HT1080 (cell line): ENCODE data around the gene IFT122. TPM values are rescaled to one million over a fixed set of nuclear protein-coding genes. Genes with fewer than 3 reads are reported as not detected.
"Not testable (repeated sequence)": the region's sequence is repeated elsewhere in the genome, so short reads cannot be mapped to it uniquely, and the experiment has no call there.

Experiments used
- DNase-seq: peaks from one replicate; pipeline ENCODE4 v3.0.0-alpha.2; 2015; ENCODE audit warnings: low read depth
- polyA plus RNA-seq, 2 experiments: library from polyadenylated mRNA; depleted of rRNA; stranded (reverse); fragments of >200 nt; gene quantifications; 2 replicates each; pipeline ENCODE4 v1.2.3, GENCODE V29; 2015
- total RNA-seq: library from RNA; depleted of rRNA; stranded (reverse); fragments of >200 nt; shearing (Covaris generic); gene quantifications from 2 replicates; pipeline ENCODE4 v1.2.3, GENCODE V29; 2014; rRNA removed

Gene IFT122
- 12.2 and 14.6 TPM in 2 replicates for total RNA-seq
- 8.6 and 10.1 TPM in 2 replicates for polyA plus RNA-seq (2015; cell fraction: cytosol; rRNA removed)
- polyA plus RNA-seq (2015; cell fraction: nucleus; rRNA removed), result 32.8 and 38.8 TPM in 2 replicates

DNA sequence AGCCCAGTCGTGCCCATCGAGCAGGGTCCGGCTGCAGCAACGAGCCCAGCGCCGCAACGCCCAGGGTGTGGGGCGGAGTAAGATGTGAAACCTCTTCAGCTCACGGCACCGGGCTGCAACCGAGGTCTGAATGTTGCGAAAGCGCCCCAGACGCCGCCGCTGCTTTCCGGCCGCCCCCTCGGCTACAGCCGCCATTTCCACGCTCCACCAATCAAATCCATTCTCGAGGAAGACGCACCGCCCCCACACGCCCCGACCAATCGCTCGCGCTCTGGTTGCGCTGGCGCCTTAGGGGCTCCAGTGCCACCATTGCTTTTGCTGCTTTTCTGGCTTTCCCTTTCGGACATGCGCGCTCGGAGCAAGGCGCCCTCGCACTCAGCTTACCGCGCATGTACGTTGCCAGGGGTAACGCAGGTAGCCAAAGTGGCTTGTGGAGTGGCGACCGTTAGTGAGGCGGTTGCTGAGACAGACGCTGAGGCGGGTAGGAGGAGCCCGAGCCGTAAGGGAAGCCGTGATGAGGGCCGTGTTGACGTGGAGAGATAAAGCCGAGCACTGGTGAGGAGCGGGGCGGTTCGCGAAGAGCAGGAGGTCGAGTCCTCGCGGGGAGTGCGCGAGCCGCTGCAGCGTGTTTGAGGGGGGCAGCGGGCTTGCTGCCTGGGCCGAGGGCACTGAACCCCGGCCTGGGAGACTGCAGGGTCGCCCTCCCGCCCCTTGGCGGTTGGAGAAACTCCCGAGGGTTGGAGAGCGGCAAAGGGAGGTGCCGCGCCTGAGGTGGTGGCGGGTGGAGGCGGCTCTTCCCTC, at the start of gene IFT122, which contains the start of gene MBD4:
IFT122 (plus strand) TSS at position 408 of the 801 bp plus-strand sequence; CDS start at position 515, 107 bp downstream.
MBD4 (minus strand) TSS at position 132 of the 801 bp plus-strand sequence; CDS start at position 17, 115 bp downstream.
- peak; percentile 100 for DNase-seq

- DNase-seq, result not testable (repeated sequence)
Observed at GRCh38 chr3:129391583-129391982, 48.4 kb upstream of the IFT122 start.

DNA sequence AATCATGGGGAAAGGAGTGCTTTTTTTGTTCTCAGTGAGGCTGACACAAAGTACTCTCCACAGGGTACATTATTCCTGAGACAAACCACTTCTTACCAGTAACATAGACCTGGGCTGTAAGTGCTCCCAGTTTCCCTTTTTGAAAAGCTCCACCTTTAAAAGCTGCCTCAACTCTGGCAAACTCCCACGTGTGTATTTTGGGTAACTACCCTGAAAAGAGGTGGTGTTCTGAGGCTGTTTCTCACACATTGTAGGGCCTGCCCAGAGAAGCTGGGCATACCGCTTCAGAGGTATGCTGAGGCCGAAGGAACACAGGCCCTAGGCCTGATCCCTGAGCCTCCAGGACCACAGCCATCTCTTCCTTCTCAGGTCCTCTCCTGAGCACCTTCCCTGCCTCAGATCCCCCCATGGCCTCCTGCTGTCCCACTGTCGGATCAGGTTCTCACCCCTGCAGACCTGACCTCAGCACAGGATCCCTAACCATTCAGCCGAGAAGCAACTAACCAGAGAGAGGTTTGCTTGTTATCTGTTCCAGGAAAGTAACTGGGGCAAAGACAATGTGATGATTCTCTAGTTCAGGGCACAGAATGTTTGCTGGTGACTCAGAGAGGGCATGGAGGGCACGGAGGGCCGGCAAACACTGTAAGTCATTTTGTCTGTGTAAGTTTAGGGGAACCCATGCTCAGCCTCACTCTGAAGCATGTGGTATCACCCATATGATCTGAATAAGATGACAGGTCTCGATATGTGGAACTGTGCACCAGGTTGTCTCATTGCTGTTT, 47.7 kb upstream of the IFT122 start:
- DNase-seq, result not testable (repeated sequence)

DNA sequence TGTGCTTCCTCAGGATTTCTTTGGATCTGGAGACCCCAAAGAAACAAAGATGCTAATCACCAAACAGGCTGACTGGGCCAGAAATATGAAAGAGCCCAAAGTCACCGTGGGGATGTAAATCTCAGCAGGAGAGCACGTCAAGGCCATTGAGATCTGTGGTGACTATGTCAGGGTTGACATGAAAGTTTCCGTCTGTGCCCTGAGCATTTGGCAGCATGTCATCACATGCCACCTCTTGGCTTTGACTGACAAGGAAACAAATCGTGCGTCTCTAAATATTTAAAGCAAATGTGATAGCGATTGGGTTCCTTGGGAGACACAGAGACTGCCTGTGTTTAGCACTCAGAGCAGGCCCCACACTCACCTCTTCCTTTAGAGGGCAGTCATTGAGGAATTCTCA, 46.8 kb upstream of the IFT122 start:
- no peak for DNase-seq

DNA sequence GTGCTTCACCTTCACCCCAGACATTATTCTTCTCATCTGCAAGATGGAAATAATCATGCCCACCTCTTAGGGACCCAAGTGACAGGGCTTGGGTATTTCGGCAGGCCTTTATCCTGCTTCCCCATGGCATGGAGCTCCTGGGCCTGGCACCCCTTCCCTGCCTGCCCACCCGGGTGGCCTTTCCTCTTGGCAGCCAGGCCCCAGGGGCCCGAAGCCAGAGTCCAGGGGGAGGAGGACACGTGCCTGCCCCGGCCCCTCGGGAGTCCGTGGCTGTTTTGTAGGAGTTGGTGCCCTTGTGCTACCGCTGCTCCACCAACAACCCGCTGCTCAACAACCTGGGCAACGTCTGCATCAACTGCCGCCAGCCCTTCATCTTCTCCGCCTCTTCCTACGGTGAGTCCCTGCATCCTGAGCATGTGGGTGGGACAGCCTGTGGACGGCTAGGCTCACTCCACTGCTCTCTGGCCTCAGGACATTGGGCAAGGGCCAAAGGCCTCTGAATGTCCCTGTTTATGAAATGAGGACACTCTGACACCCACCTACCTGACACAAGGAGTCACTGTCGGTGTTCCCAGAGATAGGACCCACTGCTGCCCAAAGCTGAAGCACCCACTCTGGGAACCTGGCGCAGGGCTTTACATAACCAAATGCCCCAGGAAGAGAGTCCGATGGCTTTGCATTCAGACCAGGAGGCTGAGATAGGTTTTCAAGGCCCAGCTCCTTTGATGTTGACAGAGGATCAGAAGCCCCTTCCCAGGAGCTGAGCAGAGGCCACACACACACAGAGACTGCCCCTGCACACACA, 46.1 kb upstream of the IFT122 start:
- not testable (repeated sequence) for DNase-seq

- DNase-seq, result no peak
Observed at GRCh38 chr3:129398803-129399144, 41.2 kb upstream of the IFT122 start.

DNA sequence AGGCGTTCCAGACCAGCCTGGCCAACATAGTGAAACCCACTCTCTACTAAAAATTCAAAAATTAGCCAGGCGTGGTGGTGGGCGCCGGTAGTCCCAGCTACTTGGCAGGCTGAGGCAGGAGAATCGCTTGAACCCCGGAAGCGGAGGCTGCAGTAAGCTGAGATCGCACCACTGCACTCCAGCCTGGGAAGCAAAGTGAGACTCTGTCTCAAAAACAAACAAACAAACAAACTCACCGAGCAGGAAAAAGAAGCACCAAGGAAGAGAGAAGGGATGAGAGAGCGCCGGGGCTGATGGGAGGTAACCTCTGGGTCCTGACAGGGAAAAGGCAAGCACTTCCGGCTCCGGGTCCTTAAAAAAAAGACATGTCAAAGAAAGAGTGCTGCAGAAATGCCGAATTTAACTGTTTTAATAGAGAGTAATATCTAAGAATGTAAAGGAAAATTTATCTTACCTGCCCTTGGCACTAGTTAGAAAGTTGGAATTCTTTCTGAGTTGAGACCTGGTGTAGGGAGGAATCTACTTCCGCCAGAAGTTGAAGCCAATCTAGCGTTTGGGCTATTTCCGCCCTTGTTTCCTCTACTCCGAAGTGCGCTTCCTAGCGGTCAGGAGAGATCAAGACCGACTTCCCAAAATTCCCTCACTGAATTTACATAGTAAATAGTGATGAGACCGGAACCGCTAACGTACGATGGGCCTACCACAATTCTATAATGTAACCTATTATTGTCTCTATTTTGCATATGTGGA, 40.7 kb upstream of the IFT122 start:
- peak; percentile 95 for DNase-seq

DNA sequence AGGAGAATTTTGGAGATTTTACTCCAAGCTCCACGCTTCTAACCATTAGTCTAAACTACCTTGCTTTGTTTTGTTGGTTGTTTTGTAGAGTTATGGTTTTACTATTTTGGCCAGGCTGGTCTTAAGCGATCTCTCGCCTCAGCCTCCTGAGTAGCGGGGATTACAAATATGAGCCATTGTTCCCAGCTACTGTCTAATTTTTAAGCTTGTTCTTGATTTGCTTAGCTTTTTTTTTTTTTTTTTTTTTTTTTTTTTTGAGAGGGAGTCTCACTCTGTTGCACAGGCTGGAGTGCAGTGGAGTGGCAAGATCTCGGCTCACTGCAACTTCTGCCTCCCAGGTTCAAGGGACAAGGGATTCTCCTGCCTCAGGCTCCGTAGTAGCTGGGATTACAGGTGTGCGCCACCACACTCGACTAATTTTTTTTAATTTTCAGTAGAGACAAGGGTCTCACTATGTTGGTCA, 40.1 kb upstream of the IFT122 start:
- peak; percentile 83 for DNase-seq

DNA sequence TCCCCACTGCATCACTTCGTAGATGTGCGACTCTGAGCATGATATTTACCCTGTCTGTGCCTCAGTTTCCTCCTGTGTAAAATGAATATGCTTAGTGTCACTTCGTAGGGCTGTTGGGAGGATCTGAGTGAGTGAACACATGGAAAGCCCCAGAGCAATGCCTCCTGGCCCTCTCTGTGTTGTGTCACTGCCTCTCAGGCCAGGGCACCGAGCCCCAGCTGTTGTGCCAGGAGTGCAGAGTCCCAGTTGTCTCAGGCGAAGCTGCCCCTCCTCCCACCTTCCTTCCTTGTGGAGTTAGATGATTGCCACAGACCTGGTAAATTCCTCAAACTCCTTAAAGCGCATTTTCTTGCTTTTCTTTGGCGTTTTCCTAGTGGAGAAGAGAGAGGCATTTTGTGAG, 37.8 kb upstream of the IFT122 start:
- no peak for DNase-seq

GRCh38 chr3:129402616-129403015, 37.4 kb upstream of the IFT122 start:
- DNase-seq, result no peak

DNA sequence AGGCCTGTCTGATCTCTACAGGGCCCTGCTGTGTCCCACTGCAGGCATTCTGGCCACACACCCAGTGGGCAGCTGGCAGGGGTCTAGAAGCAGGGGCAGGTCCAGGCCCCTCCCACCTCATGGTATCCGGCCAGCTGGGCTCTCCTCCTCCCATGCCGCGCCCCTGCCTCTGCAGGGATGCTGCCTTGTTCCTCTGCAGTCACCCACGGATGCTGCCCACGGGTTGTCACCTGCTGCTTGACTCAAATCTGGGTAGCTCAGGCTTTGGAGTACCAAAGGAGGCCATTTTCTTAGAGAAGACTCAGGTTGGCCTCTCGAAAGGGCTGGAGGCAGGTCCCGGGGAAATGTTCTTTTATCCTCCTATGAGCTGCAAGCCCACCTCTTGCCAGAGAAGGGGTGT, 36.6 kb upstream of the IFT122 start:
- no peak for DNase-seq

GRCh38 chr3:129404130-129404529, 35.9 kb upstream of the IFT122 start:
- no peak for DNase-seq

DNA sequence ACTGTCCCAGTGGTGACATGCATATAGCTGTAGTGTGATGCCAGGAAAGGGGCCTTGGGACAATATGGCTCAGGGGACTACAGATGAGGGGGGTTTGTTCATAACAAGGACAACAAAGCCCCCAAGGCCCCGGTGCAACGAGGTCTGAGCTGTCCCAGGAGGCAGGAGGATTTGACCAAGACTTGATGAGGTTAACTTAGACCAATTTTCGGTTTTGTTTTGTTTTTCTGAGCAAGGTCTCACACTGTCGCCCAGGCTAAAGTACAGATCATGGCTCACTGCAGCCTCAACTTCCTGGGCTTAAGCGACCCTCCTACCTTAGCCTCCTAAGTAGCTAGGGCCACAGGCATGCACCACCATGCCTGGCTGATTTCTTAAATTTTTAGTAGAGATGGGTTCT, 35.4 kb upstream of the IFT122 start:
- DNase-seq, result no peak

GRCh38 chr3:129409541-129409940, 30.5 kb upstream of the IFT122 start:
- DNase-seq, result no peak

- no peak for DNase-seq
Observed at GRCh38 chr3:129410971-129411370, 29.1 kb upstream of the IFT122 start.

DNA sequence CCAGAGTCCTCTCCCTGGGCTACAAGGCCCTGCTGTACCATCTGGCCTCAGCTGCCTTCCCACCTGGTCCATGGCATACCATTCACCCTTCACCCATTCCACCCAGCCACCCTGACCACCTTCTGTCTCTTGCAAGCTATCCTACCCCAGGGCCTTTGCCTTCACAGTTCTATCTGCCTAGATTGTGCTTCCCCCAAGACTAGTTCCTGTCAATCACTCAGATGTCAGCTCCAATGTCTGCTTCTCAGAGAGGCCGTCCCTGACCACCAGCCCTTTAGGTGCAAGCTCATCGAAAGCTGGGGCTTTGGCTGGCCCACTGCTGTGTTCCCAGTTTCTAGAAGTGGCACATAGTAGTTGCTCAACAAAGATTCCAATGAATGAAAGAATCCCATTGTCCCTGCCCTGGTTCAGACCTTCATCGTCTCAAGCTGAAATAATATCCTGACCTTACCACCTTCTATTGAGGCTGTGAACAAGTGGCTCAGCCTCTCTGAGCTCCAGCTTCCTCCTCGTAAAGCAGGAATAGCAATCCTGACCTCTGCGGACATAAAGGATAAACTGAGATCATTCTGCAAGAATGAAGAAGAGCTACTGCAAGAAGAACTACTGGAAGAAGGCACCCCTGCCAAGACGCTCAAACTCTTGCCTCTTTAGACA, 27.4 kb upstream of the IFT122 start:
- no peak for DNase-seq

GRCh38 chr3:129413238-129413637, 26.8 kb upstream of the IFT122 start:
- DNase-seq, result not testable (repeated sequence)

- peak; percentile 90 for DNase-seq
Observed at GRCh38 chr3:129413687-129414506, 26.1 kb upstream of the IFT122 start.

- no peak for DNase-seq
Observed at GRCh38 chr3:129415378-129415777, 24.6 kb upstream of the IFT122 start.
